ENCODE measurements around the gene HSPA4.

Gene HSPA4

GRCh38 chr5:133088064-133088463 lies 36.3 kb downstream of the HSPA4 start:
- no peak overlapping the region for H3K27ac Mint-ChIP-seq
- no peaks in the 10 kb centered on the region for H3K9me3 Mint-ChIP-seq
- H3K27me3 Mint-ChIP-seq = no peaks in the 10 kb centered on the region
- DNase-seq (ENCODE audit: low spot score in 2 of 2) = no peak
- peaks cover 5% of the 10 kb centered on the region for H3K4me1 Mint-ChIP-seq
- H3K4me3 Mint-ChIP-seq = no peak overlapping the region
- H3K36me3 Mint-ChIP-seq = peaks cover 28% of the 10 kb centered on the region
- ATAC-seq (ENCODE audit: low read depth) = no peak

DNA sequence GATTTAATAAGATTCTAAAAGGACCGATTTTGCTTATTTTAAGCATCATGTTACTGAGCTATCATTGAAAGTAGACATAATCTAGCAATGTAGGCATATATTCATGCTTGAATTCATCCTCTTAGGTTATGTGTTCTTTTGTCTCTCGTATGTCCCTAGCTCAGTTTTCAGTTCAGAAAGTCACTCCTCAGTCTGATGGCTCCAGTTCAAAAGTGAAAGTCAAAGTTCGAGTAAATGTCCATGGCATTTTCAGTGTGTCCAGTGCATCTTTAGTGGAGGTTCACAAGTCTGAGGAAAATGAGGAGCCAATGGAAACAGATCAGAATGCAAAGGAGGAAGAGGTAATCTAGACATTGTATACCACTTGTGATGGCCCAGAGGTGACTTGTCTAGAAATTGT lies 39.2 kb downstream of the HSPA4 start:
- H3K36me3 Mint-ChIP-seq = peaks cover 30% of the 10 kb centered on the region
- H3K27ac Mint-ChIP-seq = peak overlapping the region; percentile 8
- ATAC-seq (ENCODE audit: low read depth) = no peak

GRCh38 chr5:133106343-133106742 lies 54.5 kb downstream of the HSPA4 start:
- H3K4me3 Mint-ChIP-seq = peak overlapping the region; percentile 27
- peaks cover 4% of the 10 kb centered on the region for H3K9me3 Mint-ChIP-seq
- no peaks in the 10 kb centered on the region for H3K27me3 Mint-ChIP-seq
- peak overlapping the region; percentile 78 for H3K27ac Mint-ChIP-seq
- peaks cover 18% of the 10 kb centered on the region for H3K36me3 Mint-ChIP-seq
- DNase-seq (ENCODE audit: low spot score in 2 of 2) (no peak), ATAC-seq (ENCODE audit: low read depth) (no peak)
- H3K4me1 Mint-ChIP-seq = peaks cover 48% of the 10 kb centered on the region

More for the DNA sequence above, 39.2 kb downstream of the HSPA4 start:
- Mint-ChIP-seq H3K9me3 (no peaks in the 10 kb centered on the region), H3K27me3 (no peaks in the 10 kb centered on the region), H3K4me3 (no peak overlapping the region), H3K4me1 (peaks cover 5% of the 10 kb centered on the region)
- no peak for DNase-seq (ENCODE audit: low spot score in 2 of 2)

DNA sequence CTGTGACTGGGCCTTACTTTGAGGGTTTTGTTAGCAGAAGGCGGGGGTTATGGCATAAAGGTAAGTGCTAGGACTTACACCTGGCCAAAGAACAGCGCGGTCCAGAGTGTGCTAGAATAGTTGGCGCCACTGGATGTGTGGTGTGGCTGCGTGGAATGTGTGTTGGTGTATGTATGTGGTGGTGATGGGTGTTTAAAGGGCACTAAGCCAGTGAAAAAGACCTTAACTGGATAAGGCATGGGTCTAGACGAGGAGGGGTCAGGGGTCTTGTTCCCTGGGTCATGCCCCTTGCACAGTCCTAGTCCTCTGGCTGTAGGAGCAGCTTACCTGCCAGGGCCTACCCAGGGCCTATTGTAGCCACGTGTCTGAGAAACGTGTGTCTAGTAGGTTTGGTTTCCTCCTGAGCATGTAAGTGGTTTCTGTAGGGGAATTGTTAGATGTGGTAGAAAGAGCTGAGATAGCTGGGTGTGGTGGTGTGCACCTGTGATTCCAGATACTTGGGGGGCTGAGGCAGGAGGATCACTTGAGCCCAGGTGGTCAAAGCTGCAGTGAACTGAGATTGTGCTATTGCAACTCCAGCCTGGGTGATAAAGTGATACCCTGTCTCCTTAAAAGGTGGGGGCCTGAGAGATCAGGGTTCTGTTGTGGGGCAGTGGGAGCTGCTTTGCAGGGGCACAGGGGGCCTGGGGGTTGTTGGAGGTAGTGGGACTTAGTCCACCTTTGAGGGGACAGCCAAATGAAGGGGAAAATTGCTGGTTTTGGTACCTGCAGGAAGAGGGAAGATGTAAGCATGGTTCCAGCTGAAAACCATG lies 55.2 kb downstream of the HSPA4 start:
- no peak for DNase-seq (ENCODE audit: low spot score in 2 of 2)
- Mint-ChIP-seq H3K4me1 (peaks cover 49% of the 10 kb centered on the region), H3K9me3 (peaks cover 4% of the 10 kb centered on the region), H3K27me3 (no peaks in the 10 kb centered on the region), H3K36me3 (peaks cover 18% of the 10 kb centered on the region), H3K27ac (peak overlapping the region; percentile 78), H3K4me3 (peak overlapping the region; percentile 27)
- no peak for ATAC-seq (ENCODE audit: low read depth)

DNA sequence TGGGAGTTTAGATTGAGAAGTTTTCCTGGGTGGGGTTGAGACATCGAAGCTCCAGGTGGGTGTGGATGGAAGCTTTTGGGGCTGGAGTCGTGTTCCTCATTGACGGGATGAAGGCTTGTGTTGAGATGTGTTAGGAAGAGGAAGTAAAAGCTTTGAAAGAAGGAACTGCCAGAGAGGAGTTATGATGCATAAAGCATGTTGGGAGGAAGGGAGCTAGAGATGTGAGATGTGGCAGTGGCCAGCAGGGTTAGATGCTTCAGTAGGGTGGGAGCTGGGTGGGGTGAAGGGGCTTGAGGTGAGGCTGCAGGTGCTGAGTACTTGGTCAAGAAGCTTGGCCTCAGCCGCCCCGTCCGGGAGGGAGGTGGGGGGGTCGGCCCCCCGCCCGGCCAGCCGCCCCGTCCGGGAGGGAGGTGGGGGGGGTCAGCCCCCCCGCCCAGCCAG lies 56.7 kb downstream of the HSPA4 start:
- peaks cover 6% of the 10 kb centered on the region for H3K36me3 Mint-ChIP-seq
- peaks cover 49% of the 10 kb centered on the region for H3K4me1 Mint-ChIP-seq
- H3K9me3 Mint-ChIP-seq = no peaks in the 10 kb centered on the region
- H3K4me3 Mint-ChIP-seq = peak overlapping the region; percentile 62
- H3K27ac Mint-ChIP-seq = peak overlapping the region; percentile 86
- DNase-seq (ENCODE audit: low spot score in 2 of 2) = no peak
- peak; percentile 45 for ATAC-seq (ENCODE audit: low read depth)
- no peaks in the 10 kb centered on the region for H3K27me3 Mint-ChIP-seq

- H3K36me3 Mint-ChIP-seq = no peaks in the 10 kb centered on the region
- H3K9me3 Mint-ChIP-seq = no peaks in the 10 kb centered on the region
- H3K27me3 Mint-ChIP-seq = no peaks in the 10 kb centered on the region
- H3K4me3 Mint-ChIP-seq = no peak overlapping the region
- DNase-seq (ENCODE audit: low spot score in 2 of 2) (no peak), ATAC-seq (ENCODE audit: low read depth) (no peak)
- peaks cover 44% of the 10 kb centered on the region for H3K4me1 Mint-ChIP-seq
- H3K27ac Mint-ChIP-seq = no peak overlapping the region
Observed at GRCh38 chr5:133109655-133110483, 58.1 kb downstream of the HSPA4 start.

DNA sequence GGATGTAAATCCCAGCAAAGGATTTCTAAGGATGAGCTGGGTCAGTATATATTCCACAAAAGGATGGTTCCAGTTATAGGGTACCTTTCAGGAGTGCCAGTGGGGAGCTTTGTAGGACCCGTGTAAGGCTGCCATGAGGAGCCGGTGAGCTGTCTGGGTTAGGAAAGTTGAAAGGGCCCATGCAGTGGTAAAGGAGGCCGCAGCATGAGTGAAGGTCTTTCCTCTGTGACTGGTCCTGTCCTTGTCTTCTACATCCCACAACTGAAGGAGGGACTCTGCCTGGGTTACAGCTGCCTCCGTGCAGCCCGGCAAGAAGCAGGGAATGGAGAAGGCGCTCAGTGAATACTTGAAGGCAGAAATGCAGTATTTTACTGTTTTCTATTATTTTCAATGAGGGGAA lies 58.9 kb downstream of the HSPA4 start:
- DNase-seq (ENCODE audit: low spot score in 2 of 2) (no peak), ATAC-seq (ENCODE audit: low read depth) (no peak)
- H3K27me3 Mint-ChIP-seq = no peaks in the 10 kb centered on the region
- H3K9me3 Mint-ChIP-seq = no peaks in the 10 kb centered on the region
- peak overlapping the region; percentile 42 for H3K27ac Mint-ChIP-seq
- peaks cover 37% of the 10 kb centered on the region for H3K4me1 Mint-ChIP-seq
- no peak overlapping the region for H3K4me3 Mint-ChIP-seq
- no peaks in the 10 kb centered on the region for H3K36me3 Mint-ChIP-seq

DNA sequence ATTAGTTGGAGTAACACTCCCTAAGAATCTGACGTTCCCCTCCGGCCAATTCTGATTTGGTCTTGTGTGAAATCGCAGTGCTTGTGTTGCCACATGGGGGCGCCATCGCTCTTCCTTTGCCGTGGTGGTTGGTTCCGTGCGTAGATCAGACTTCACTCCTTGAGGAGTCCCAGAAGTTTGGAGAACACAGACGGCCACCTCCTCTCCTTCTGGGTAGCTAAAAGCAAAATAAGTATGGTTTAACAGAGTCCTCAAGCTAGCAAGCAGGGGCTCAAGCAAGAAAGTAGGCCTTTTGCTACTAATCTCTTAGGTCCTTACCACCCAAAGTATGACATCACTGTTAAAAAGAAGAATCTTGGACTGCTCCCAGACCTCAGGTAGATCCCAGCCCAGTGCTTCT lies 59.5 kb downstream of the HSPA4 start:
- no peaks in the 10 kb centered on the region for H3K9me3 Mint-ChIP-seq
- peak overlapping the region; percentile 42 for H3K27ac Mint-ChIP-seq
- peak; percentile 73 to 84 for DNase-seq (ENCODE audit: low spot score in 2 of 2)
- H3K27me3 Mint-ChIP-seq = no peaks in the 10 kb centered on the region
- peaks cover 34% of the 10 kb centered on the region for H3K4me1 Mint-ChIP-seq
- H3K36me3 Mint-ChIP-seq = no peaks in the 10 kb centered on the region
- peak overlapping the region; percentile 19 for H3K4me3 Mint-ChIP-seq
- ATAC-seq (ENCODE audit: low read depth) = peak; percentile 71

DNA sequence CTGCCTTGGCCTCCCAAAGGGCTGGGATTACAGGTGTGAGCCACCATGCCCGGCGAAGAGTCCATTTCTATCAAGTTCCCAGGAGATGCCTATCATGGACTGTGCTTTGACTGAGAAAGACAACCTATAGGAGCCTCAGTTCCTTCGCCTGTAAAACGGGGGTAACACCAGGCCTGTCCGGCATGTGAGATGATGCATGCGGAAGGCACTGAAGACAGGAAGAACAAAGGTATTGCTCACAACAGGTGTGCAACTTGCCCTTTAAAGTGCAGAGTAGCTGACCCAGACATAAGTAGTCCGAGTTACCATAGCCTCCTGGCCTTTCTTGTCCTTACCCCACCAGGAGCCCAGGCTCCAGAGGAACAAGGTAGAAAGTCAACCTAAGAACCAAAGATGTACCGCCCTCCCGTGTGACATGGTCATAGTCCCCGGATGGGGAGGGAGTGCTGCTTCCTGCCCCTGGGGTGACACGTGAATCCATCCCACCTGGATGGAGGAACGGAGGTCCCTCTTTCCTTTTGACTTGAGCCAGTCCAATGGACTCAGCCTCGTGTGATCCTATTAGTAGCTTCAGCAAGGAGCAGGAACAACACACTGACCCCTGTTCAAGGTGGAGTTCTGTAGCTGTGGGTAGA lies 60.3 kb downstream of the HSPA4 start:
- no peak for DNase-seq (ENCODE audit: low spot score in 2 of 2)
- Mint-ChIP-seq H3K4me3 (no peak overlapping the region), H3K4me1 (peaks cover 25% of the 10 kb centered on the region), H3K27me3 (no peaks in the 10 kb centered on the region), H3K9me3 (no peaks in the 10 kb centered on the region), H3K36me3 (no peaks in the 10 kb centered on the region), H3K27ac (no peak overlapping the region)
- ATAC-seq (ENCODE audit: low read depth) = no peak

DNA sequence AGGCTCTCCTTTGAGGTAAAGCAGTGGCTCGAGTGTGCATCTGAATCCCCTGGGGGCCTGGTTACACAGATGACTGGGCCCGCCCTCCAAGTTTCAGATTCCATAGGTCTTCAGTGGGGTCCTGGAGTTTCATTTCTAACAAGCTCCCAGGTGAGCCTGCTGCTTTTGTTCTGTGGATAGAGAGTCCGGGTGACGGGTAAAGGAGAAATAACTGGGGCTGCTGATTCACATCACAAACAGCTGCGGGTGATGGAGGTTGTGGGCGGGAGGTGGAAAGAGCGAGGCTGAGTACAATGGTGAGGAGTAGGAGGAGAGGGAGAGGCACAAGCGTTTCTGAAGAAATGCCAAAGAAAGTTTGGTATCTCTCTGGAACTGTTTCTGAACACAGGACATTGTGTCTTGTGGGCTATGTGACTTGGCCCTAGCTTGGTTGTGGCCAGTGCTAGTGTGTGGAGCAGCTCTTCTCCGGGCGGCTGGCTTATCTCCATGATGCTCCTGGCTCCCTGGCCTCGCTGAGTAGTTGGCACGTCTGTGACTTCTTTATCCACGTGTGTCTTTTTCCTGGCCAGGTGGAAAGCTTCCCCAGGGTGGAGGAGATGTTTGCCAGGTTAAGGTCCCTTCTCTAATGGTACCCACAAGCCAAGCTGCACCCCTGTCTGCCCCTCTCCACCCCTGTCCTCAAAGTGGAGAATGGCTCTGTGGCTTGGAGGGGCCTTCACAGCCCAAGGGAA lies 61.7 kb downstream of the HSPA4 start:
- H3K4me3 Mint-ChIP-seq = no peak overlapping the region
- H3K4me1 Mint-ChIP-seq = peaks cover 17% of the 10 kb centered on the region
- ATAC-seq (ENCODE audit: low read depth) (peak; percentile 23), DNase-seq (ENCODE audit: low spot score in 2 of 2) (no peak)
- no peaks in the 10 kb centered on the region for H3K27me3 Mint-ChIP-seq
- no peaks in the 10 kb centered on the region for H3K36me3 Mint-ChIP-seq
- H3K27ac Mint-ChIP-seq = no peak overlapping the region
- no peaks in the 10 kb centered on the region for H3K9me3 Mint-ChIP-seq

DNA sequence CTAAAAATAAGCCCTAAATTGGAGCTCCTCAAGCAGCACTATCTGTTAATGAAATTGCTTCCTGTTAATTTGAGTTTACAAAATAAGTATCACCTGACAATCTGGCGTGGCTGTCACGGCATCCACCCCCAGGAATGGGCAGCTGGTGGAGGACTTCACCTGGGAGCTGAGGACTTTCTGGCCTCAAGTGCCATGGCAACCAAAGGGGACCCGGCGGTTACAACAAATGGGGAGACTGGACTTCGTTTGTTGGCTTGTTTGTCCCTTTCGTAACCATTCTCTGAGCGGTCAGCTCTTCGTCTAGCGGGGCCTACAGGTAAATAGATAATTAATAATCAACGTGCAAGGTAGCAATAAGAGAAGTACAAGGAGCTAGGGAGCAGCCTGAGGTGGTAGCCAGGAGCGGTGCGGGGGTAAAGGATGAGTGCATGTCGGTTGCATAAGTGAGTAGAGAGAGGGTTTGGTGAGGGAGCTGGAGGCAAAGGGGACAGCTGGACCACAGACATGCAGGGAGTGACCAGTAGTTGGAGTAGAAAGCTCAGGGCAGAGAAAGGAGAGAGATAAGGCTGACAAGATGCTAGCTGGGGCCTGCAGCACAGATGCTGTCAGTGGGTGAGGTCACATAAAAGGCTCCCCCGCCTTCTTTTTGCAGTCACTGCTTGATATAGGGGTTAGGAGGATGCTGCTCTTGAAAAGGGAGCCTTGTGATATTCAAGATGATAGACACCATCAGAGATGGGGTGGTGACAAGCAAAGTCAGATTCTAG lies 62.5 kb downstream of the HSPA4 start:
- ATAC-seq (ENCODE audit: low read depth) (no peak), DNase-seq (ENCODE audit: low spot score in 2 of 2) (no peak)
- Mint-ChIP-seq H3K27ac (no peak overlapping the region), H3K27me3 (no peaks in the 10 kb centered on the region), H3K4me1 (peaks cover 16% of the 10 kb centered on the region), H3K36me3 (no peaks in the 10 kb centered on the region), H3K4me3 (no peak overlapping the region), H3K9me3 (no peaks in the 10 kb centered on the region)

GRCh38 chr5:133114933-133115310 lies 63.1 kb downstream of the HSPA4 start:
- H3K27ac Mint-ChIP-seq = no peak overlapping the region
- H3K27me3 Mint-ChIP-seq = no peaks in the 10 kb centered on the region

DNA sequence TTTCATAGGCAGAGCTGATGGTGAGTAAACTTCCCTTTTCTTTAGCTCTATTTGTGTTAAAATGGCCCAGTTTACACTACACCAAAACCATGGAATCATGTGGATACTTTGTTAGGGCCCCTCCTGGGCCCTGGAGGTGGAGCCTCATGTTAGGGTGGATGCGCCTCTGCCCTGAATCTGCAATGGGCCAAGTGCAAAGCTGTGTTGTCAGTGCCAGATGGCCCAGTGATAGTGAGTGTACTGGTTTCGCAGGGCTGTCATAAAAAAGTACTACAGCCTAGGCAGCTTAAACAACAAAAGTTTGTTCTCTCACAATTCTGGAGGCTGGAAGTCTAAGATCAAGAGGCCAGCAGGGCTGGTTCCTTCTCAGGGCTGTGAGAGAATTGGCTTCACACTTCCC lies 64.8 kb downstream of the HSPA4 start:
- no peak overlapping the region for H3K27ac Mint-ChIP-seq
- DNase-seq (ENCODE audit: low spot score in 2 of 2) (no peak), ATAC-seq (ENCODE audit: low read depth) (no peak)
- no peaks in the 10 kb centered on the region for H3K27me3 Mint-ChIP-seq
- no peaks in the 10 kb centered on the region for H3K36me3 Mint-ChIP-seq
- no peak overlapping the region for H3K4me3 Mint-ChIP-seq
- H3K9me3 Mint-ChIP-seq = no peaks in the 10 kb centered on the region
- H3K4me1 Mint-ChIP-seq = peaks cover 11% of the 10 kb centered on the region

More at GRCh38 chr5:133114933-133115310, 63.1 kb downstream of the HSPA4 start:
- H3K4me1 Mint-ChIP-seq = peaks cover 16% of the 10 kb centered on the region
- no peak for DNase-seq (ENCODE audit: low spot score in 2 of 2)
- no peaks in the 10 kb centered on the region for H3K9me3 Mint-ChIP-seq
- no peak for ATAC-seq (ENCODE audit: low read depth)
- no peak overlapping the region for H3K4me3 Mint-ChIP-seq
- H3K36me3 Mint-ChIP-seq = no peaks in the 10 kb centered on the region

All from memory B cell (primary cell).